OCI-LY7 (cell line): ENCODE measurements around the gene RHBDF1.

ENCODE experiments used
- EZH2phosphoT487 ChIP-seq: fragments of 200-600 bp; sonication (generic); IDR thresholded peaks from 2 replicates; pipeline ENCODE4 v1.6.1; 2018; ENCODE audit warnings: low read depth, borderline replicate concordance, mild to moderate bottlenecking, mixed run types, antibody characterized with exemption, low read length, moderate library complexity, mixed read lengths
- TF ChIP-seq, protein P1 (sequence below): fragments of 200-600 bp; sonication (generic); conservative IDR thresholded peaks from 2 replicates; pipeline ENCODE4 v1.5.1; 2014; ENCODE audit warnings: mild to moderate bottlenecking, antibody characterized with exemption, low read length, moderate library complexity, mixed read lengths

DNA sequence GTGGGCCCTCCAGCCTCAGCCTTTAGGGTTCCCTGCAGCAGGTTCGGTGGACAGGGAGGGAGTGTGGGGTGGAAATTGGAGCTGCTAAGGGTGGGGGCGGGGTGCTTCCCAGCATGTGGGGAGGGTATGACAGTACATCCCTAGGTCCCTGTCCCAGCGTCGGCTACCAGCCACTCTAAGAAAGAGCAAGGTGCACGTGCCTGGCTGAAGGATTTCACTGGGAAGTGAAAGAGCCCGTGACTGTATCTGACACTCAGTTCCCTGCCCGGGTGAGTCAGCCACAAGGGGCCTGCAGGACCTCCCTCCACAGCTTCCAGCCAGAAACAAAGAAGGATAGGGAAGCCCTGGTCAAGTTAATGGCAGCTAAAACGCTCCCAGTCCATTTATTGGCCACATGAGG is 14.7 kb downstream of the RHBDF1 start:
- TF ChIP-seq, protein P1, sequence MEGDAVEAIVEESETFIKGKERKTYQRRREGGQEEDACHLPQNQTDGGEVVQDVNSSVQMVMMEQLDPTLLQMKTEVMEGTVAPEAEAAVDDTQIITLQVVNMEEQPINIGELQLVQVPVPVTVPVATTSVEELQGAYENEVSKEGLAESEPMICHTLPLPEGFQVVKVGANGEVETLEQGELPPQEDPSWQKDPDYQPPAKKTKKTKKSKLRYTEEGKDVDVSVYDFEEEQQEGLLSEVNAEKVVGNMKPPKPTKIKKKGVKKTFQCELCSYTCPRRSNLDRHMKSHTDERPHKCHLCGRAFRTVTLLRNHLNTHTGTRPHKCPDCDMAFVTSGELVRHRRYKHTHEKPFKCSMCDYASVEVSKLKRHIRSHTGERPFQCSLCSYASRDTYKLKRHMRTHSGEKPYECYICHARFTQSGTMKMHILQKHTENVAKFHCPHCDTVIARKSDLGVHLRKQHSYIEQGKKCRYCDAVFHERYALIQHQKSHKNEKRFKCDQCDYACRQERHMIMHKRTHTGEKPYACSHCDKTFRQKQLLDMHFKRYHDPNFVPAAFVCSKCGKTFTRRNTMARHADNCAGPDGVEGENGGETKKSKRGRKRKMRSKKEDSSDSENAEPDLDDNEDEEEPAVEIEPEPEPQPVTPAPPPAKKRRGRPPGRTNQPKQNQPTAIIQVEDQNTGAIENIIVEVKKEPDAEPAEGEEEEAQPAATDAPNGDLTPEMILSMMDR: no peak
- no peak for TF ChIP-seq EZH2phosphoT487
